SKM-1 treated with dmso at 0.1 percent for 144 hours (cell line): ENCODE results near the gene ALG12.
"Not testable (repeated sequence)": the region's sequence is repeated elsewhere in the genome, so short reads cannot be mapped to it uniquely, and the experiment has no call there.

Experiments used
- DNase-seq: peaks from one replicate; lab custom pipeline; 2025; ENCODE audit not compliant: unreplicated experiment; lab: John Stamatoyannopoulos, UW

ALG12 gene

GRCh38 chr22:49869086-49869830, 49.0 kb downstream of the ALG12 start:
- DNase-seq = no peak

GRCh38 chr22:49867303-49868265, 50.7 kb downstream of the ALG12 start:
- no peak for DNase-seq

- no peak for DNase-seq
Measured at GRCh38 chr22:49866646-49867045, 51.6 kb downstream of the ALG12 start.

- DNase-seq = no peak
Measured at GRCh38 chr22:49866134-49866533, 52.1 kb downstream of the ALG12 start.

- DNase-seq = no peak
Measured at GRCh38 chr22:49865156-49865555, 53.1 kb downstream of the ALG12 start.

- DNase-seq = no peak
Measured at GRCh38 chr22:49863931-49864330, 54.3 kb downstream of the ALG12 start.

GRCh38 chr22:49862496-49862776, 55.8 kb downstream of the ALG12 start:
- no peak for DNase-seq

- DNase-seq = no peak
Measured at GRCh38 chr22:49861642-49862495, 56.4 kb downstream of the ALG12 start.

GRCh38 chr22:49858827-49859226, 59.4 kb downstream of the ALG12 start:
- no peak for DNase-seq

GRCh38 chr22:49856766-49857618, 61.2 kb downstream of the ALG12 start:
- DNase-seq = no peak

- no peak for DNase-seq
Measured at GRCh38 chr22:49856343-49856742, 61.9 kb downstream of the ALG12 start.

GRCh38 chr22:49855251-49855911, 62.9 kb downstream of the ALG12 start:
- no peak for DNase-seq

GRCh38 chr22:49853981-49854831, 64.0 kb downstream of the ALG12 start:
- DNase-seq = no peak

GRCh38 chr22:49852898-49853894, 65.0 kb downstream of the ALG12 start, which contains the start of gene ZBED4:
TSS of gene ZBED4 (plus strand) at chr22:49853844. CDS start at chr22:49883663, 29,819 bp downstream.
- DNase-seq = peak; percentile 95

- not testable (repeated sequence) for DNase-seq
Measured at GRCh38 chr22:49852568-49852897, 65.7 kb downstream of the ALG12 start.

GRCh38 chr22:49850959-49851802, 67.1 kb downstream of the ALG12 start:
- no peak for DNase-seq
